Measurements from ENCODE around the gene FTSJ3.
"Not testable (repeated sequence)": the region's sequence is repeated elsewhere in the genome, so short reads cannot be mapped to it uniquely, and the experiment has no call there.

The FTSJ3 gene

DNA sequence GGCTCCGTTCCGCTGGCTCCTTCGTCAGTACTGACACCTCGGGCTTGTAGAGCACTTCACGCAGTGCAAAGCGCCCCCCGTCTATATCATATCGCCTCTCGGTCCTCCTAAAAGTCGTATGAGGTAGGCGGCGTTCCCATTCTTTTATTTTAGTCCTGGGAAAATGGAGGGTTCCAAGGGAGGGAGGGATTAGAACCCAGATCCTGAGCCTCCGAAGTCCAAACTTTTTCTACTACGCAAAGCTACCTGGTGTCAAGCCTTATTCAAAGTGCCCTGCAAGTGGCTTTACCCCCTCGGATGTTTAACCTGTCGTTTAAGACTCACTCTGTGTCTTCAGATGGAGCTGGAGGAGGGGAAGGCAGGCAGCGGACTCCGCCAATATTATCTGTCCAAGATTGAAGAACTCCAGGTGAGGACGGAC lies 348 bp upstream of the FTSJ3 start:
- no peak for DNase-seq (ENCODE audit: low read depth)

- DNase-seq (ENCODE audit: low read depth): no peak
Measured at GRCh38 chr17:63826468-63827001, 928 bp downstream of the FTSJ3 start.

- no peak for DNase-seq (ENCODE audit: low read depth)
Measured at GRCh38 chr17:63824362-63824761, 3.1 kb downstream of the FTSJ3 start.

GRCh38 chr17:63823659-63824331 lies 3.7 kb downstream of the FTSJ3 start:
- DNase-seq (ENCODE audit: low read depth): no peak

DNA sequence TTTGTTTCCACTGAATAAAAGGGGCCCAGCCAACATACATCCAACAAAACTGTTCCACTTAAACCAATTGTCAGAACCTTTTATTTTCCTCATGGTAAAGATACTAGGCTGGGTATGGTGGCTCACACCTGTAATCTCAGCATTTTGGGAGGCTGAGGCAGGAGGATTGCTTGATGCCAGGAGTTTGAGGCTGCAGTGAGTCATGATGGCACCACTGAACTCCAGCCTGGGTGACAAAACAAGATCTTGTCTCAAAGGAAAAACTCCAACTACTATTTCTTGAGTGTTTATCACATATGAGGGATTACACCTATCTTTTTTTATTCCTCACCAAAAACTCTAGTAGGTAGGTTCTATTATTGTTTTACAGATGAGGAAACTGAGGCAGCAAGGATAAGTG lies 4.9 kb downstream of the FTSJ3 start:
- DNase-seq (ENCODE audit: low read depth): no peak

DNA sequence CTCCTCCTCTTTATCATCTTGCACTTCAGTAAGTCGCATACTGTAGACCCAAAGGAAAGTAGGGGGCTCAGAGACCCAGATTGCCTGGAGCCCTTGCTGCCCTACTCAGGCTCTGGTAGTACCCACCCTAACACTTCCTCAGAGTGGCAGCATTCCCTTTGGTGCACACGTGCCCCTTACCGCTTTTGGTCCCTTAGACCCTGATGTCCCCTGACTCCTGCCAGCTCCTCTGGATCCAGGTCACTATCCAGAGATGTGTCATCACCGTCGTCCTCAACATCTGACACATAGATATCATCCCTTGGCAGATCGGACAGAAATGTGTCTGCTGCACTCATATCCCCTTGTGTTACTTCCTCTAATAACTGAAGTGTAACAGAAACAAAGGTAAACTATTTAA lies 5.7 kb downstream of the FTSJ3 start:
- no peak for DNase-seq (ENCODE audit: low read depth)

GRCh38 chr17:63820963-63821561 lies 6.4 kb downstream of the FTSJ3 start:
- no peak for DNase-seq (ENCODE audit: low read depth)

DNA sequence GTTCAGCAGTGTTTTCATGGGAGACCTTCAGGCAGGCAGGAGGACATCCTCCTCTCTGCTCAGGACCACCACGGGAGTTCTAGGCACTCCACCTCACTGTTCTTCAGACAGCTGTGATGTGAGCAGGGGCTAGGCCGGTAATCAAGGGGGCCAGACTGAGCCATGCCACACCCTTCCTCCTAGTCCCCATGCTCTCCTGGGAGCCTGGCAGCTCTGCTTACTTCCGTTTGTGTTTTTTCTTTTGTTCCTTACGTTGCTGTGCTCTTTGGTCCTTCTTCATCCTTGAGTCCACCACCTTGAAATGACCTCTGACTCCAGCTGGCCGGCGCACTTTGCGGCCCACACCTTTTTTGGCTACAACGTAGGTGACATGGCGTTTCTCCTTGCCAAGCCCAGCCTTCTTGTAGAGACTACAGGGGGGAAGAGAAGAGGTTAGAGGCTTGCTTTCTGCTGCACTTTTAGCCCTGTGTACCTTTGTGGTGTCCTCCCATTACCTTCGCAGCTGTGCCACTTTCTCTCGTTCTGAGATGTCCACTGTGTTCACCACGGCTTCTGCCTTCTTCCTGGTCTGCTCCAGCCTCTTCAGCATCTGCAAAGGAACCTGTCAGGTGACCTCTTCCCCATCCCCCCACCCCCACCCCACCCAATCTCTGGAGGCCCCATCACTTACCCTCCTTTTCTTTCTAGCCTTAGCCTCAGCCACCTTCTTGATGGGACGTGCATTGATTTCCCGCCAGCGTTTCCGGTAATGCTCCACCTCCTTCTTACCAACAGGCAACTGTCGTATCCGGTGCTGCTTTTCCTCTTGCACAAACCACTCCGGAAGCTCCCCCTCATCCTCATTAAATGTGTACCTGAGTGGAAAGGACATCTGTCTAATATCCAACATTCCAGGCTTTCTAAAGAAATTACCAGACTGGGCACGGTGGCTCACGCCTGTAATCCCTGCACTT lies 7.6 kb downstream of the FTSJ3 start:
- DNase-seq (ENCODE audit: low read depth): no peak

- DNase-seq (ENCODE audit: low read depth): no peak
Measured at GRCh38 chr17:63819131-63819530, 8.3 kb downstream of the FTSJ3 start.

DNA sequence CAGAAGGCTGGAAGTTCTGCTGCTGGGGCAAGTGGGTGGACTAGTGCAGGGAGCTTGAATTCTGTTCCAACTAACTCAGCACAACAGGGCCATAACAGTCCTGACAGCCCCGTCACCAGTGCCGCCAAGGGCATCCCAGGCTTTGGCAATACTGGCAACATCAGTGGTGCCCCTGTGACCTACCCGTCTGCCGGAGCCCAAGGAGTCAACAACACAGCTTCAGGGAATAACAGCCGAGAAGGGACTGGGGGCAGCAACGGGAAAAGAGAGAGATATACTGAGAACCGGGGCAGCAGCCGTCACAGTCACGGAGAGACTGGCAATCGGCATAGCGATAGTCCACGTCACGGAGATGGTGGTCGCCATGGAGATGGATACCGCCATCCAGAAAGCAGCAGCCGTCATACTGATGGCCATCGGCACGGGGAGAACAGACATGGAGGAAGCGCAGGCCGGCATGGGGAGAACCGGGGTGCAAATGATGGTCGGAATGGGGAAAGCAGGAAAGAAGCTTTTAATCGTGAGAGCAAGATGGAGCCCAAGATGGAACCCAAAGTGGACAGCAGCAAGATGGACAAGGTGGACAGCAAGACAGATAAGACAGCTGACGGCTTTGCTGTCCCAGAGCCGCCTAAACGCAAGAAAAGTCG lies 9.6 kb downstream of the FTSJ3 start:
- DNase-seq (ENCODE audit: low read depth): no peak

DNA sequence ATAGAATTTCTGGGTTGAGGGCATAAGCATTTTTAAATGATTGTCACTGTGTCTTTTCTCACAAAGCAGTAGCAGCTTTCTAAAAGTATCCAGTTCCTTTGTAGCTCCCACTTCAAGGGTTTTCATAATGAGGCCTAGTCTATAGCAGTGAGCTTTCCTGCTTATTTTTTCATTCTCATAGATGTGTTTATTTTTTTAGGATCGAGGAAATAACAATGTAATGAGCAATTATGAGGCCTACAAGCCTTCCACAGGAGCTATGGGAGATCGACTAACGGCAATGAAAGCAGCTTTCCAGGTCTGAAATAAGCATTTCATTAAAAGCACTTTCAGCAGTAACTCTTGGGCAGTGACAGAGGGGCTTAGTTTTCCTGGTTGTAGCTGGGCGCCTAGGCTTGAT lies 10.8 kb downstream of the FTSJ3 start:
- no peak for DNase-seq (ENCODE audit: low read depth)

DNA sequence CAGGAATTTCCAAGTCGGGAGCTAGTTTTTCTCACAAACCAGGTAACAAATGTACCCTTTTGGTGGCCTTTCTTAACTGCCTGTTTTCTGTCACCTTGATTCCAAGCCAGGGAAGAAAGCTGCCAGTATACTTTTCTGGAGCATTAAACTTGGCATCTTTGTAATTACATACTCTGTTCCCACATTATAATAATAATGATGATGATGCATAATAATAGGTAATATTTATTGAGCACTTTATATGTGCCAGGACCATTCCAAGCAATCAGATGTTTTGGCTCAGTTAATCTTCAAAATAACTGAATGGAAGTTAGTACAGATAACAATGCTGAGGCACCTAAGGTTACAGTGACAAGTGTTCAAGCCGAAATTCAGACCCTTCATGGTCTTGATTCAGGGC lies 11.3 kb downstream of the FTSJ3 start:
- DNase-seq (ENCODE audit: low read depth): no peak

GRCh38 chr17:63809970-63810369 lies 17.5 kb downstream of the FTSJ3 start:
- DNase-seq (ENCODE audit: low read depth): no peak

GRCh38 chr17:63805591-63805990 lies 21.9 kb downstream of the FTSJ3 start:
- no peak for DNase-seq (ENCODE audit: low read depth)

- DNase-seq (ENCODE audit: low read depth): no peak
Measured at GRCh38 chr17:63804328-63804727, 23.1 kb downstream of the FTSJ3 start.

GRCh38 chr17:63800783-63801182 lies 26.7 kb downstream of the FTSJ3 start:
- no peak for DNase-seq (ENCODE audit: low read depth)

GRCh38 chr17:63798572-63799106 lies 28.8 kb downstream of the FTSJ3 start:
- no peak for DNase-seq (ENCODE audit: low read depth)

GRCh38 chr17:63796375-63796774 lies 31.1 kb downstream of the FTSJ3 start:
- not testable (repeated sequence) for DNase-seq (ENCODE audit: low read depth)

DNA sequence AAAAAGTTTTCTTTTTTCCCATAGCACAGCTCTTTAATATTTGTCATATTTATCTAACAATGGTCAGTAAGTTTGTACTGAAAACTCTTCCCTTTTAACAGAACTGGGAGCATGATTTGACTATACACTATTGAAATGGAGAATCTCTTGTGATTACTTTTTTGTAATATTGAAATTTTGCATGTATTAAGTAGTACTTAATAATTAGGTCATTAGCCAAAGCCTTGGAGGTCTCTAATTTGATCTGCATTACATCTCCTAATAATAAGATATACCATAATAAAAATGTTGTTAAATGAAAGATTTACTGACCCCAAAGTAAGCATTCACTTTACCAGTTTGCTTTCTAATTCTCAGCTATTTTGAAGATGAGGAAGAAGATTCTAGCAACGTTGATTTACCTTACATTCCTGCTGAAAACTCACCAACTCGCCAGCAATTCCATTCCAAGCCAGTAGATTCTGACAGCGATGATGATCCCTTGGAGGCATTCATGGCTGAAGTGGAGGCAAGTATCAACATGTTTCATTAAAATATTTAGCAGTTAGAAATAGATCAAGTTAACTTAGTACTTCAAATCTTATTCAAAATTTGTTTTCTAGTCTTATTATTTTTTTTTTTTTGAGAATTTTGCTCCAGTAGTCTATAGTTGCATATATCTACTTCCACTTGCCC lies 35.3 kb downstream of the FTSJ3 start:
- DNase-seq (ENCODE audit: low read depth): no peak

GRCh38 chr17:63790057-63790456 lies 37.4 kb downstream of the FTSJ3 start:
- no peak for DNase-seq (ENCODE audit: low read depth)

GRCh38 chr17:63786971-63787711 lies 40.3 kb downstream of the FTSJ3 start:
- no peak for DNase-seq (ENCODE audit: low read depth)
